ENCODE measurements around the gene LY86.

The LY86 gene

DNA sequence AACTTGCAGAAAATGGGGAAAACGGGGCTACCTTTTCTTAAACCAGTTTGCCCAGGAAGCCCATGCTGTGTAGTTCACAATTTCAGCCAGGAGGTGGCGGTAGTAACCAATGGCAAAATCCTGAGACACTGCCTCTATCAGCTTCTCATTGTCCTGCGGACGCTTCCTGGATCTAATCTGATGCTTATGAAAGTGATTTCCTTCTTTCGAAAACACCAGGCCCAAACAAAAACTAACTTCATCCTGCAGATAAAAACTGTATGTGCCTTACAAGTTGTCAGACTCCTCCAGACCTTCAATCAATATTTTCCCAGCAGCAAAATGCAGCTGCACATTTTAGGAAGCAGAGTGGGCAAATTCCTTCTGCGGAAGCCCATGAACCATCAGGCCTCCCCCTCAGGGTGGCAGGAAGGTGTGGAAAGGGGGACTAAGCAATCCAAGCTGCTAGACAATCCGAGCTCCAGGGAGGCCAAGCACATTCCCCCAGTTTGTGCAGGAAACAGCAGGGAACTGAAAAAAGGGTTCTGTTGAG is 88.5 kb downstream of the LY86 start:
- no peaks in the 10 kb centered on the region for H3F3A ChIP-seq (ENCODE audit: insufficient read depth)
- no peaks in the 10 kb centered on the region for H3K36me3 ChIP-seq (ENCODE audit: low read length)
- TF ChIP-seq EZH2phosphoT487 (conservative IDR thresholded peaks at IDR 0.05; ENCODE audit: low read length), result no peak
- TF ChIP-seq, protein P1, sequence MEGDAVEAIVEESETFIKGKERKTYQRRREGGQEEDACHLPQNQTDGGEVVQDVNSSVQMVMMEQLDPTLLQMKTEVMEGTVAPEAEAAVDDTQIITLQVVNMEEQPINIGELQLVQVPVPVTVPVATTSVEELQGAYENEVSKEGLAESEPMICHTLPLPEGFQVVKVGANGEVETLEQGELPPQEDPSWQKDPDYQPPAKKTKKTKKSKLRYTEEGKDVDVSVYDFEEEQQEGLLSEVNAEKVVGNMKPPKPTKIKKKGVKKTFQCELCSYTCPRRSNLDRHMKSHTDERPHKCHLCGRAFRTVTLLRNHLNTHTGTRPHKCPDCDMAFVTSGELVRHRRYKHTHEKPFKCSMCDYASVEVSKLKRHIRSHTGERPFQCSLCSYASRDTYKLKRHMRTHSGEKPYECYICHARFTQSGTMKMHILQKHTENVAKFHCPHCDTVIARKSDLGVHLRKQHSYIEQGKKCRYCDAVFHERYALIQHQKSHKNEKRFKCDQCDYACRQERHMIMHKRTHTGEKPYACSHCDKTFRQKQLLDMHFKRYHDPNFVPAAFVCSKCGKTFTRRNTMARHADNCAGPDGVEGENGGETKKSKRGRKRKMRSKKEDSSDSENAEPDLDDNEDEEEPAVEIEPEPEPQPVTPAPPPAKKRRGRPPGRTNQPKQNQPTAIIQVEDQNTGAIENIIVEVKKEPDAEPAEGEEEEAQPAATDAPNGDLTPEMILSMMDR (IDR thresholded peaks at IDR 0.05; ENCODE audit: insufficient read depth, low read length, poor library complexity, severe bottlenecking), result peak; percentile 98
- peak overlapping the region; percentile 1 for H2AFZ ChIP-seq (ENCODE audit: low read depth, low read length, severe bottlenecking)
- H3K9me2 ChIP-seq (replicated peaks; ENCODE audit: insufficient read depth, low read length), result no peaks in the 10 kb centered on the region
- no peak overlapping the region for H3K27ac ChIP-seq (ENCODE audit: low read depth, low read length)
- H4K20me1 ChIP-seq (ENCODE audit: low read depth, low read length), result no peaks in the 10 kb centered on the region
- no peak overlapping the region for H3K4me2 ChIP-seq (ENCODE audit: low read depth, low read length, poor library complexity, severe bottlenecking)
- no peaks in the 10 kb centered on the region for H3K27me3 ChIP-seq (ENCODE audit: low read length)
- no peaks in the 10 kb centered on the region for H3K9me3 ChIP-seq (ENCODE audit: insufficient read depth, low read length)
- H3K4me3 ChIP-seq (ENCODE audit: insufficient read depth, low read length, poor library complexity, severe bottlenecking), result no peak overlapping the region
- H3K79me2 ChIP-seq (ENCODE audit: insufficient read depth, low read length), result no peaks in the 10 kb centered on the region
- H3K9ac ChIP-seq (ENCODE audit: low read length), result no peak overlapping the region

DNA sequence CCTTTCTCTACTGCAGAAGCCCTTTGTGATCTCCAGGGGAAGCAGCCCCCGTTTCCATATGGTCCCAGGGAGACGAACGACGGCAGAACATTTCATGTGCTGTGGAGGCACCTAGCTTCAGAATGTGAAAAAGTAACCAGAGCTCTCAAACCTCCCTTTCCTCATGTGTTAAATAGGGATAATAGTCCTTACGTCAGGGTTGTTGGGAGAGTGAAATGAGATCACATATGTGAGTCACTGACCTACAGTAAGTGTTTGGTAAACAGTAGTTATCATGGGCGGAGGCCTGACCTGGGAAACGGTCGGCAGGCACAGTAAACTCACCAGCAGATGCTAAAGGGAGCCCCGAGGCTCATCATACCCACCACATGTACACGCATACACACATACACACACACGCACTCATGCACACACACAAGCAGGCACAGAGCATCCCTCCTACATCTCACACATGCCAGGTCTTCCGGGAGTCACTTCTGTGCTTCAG is 89.7 kb downstream of the LY86 start:
- no peaks in the 10 kb centered on the region for H4K20me1 ChIP-seq (ENCODE audit: low read depth, low read length)
- no peak overlapping the region for H3K4me2 ChIP-seq (ENCODE audit: low read depth, low read length, poor library complexity, severe bottlenecking)
- no peaks in the 10 kb centered on the region for H3K27me3 ChIP-seq (ENCODE audit: low read length)
- no peak overlapping the region for H2AFZ ChIP-seq (ENCODE audit: low read depth, low read length, severe bottlenecking)
- H3K9ac ChIP-seq (ENCODE audit: low read length), result no peak overlapping the region
- no peak for TF ChIP-seq EZH2phosphoT487 (conservative IDR thresholded peaks at IDR 0.05; ENCODE audit: low read length)
- TF ChIP-seq, protein P1 (IDR thresholded peaks at IDR 0.05; ENCODE audit: insufficient read depth, low read length, poor library complexity, severe bottlenecking), result no peak
- no peak overlapping the region for H3K27ac ChIP-seq (ENCODE audit: low read depth, low read length)
- H3K4me3 ChIP-seq (ENCODE audit: insufficient read depth, low read length, poor library complexity, severe bottlenecking), result no peak overlapping the region
- no peaks in the 10 kb centered on the region for H3K9me2 ChIP-seq (replicated peaks; ENCODE audit: insufficient read depth, low read length)
- H3K9me3 ChIP-seq (ENCODE audit: insufficient read depth, low read length), result no peaks in the 10 kb centered on the region
- no peaks in the 10 kb centered on the region for H3F3A ChIP-seq (ENCODE audit: insufficient read depth)
- H3K36me3 ChIP-seq (ENCODE audit: low read length), result no peaks in the 10 kb centered on the region
- no peaks in the 10 kb centered on the region for H3K79me2 ChIP-seq (ENCODE audit: insufficient read depth, low read length)

DNA sequence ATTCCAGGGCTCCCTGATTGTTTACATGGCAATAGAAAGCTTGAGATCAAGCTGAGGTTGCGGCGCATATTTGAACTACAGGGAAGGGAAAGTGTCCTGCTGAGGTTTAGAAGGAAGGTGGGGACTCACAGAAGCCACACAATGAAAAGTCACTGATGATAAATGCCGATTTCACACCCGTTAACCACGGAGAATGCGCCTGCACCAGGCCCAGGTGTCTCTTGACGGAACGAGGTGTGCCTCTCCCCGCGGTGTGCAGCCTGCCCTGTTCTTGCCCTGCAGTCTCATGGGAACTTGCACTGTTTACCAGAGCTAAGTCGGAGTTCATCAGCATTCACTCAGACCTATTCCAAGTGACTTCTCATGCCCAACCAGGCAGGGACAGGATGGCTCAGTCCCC is 90.3 kb downstream of the LY86 start:
- H3F3A ChIP-seq (ENCODE audit: insufficient read depth), result no peaks in the 10 kb centered on the region
- no peaks in the 10 kb centered on the region for H4K20me1 ChIP-seq (ENCODE audit: low read depth, low read length)
- H3K9ac ChIP-seq (ENCODE audit: low read length), result no peak overlapping the region
- H3K27me3 ChIP-seq (ENCODE audit: low read length), result no peaks in the 10 kb centered on the region
- H3K4me2 ChIP-seq (ENCODE audit: low read depth, low read length, poor library complexity, severe bottlenecking), result no peak overlapping the region
- H3K79me2 ChIP-seq (ENCODE audit: insufficient read depth, low read length), result no peaks in the 10 kb centered on the region
- no peak overlapping the region for H2AFZ ChIP-seq (ENCODE audit: low read depth, low read length, severe bottlenecking)
- H3K36me3 ChIP-seq (ENCODE audit: low read length), result no peaks in the 10 kb centered on the region
- no peak overlapping the region for H3K27ac ChIP-seq (ENCODE audit: low read depth, low read length)
- no peaks in the 10 kb centered on the region for H3K9me3 ChIP-seq (ENCODE audit: insufficient read depth, low read length)
- H3K4me3 ChIP-seq (ENCODE audit: insufficient read depth, low read length, poor library complexity, severe bottlenecking), result no peak overlapping the region
- no peak for TF ChIP-seq EZH2phosphoT487 (conservative IDR thresholded peaks at IDR 0.05; ENCODE audit: low read length)
- TF ChIP-seq, protein P1 (IDR thresholded peaks at IDR 0.05; ENCODE audit: insufficient read depth, low read length, poor library complexity, severe bottlenecking), result no peak
- no peaks in the 10 kb centered on the region for H3K9me2 ChIP-seq (replicated peaks; ENCODE audit: insufficient read depth, low read length)

All from SU-DHL-6 (cell line).